Measurements from ENCODE around the gene KATNB1. TPM values are rescaled to one million over a fixed set of nuclear protein-coding genes. Genes with fewer than 3 reads are reported as not detected.
"Not testable (repeated sequence)": the region's sequence is repeated elsewhere in the genome, so short reads cannot be mapped to it uniquely, and the experiment has no call there.

The KATNB1 gene
- total RNA-seq, 1 experiment from 2014 or later: 54.3 TPM

DNA sequence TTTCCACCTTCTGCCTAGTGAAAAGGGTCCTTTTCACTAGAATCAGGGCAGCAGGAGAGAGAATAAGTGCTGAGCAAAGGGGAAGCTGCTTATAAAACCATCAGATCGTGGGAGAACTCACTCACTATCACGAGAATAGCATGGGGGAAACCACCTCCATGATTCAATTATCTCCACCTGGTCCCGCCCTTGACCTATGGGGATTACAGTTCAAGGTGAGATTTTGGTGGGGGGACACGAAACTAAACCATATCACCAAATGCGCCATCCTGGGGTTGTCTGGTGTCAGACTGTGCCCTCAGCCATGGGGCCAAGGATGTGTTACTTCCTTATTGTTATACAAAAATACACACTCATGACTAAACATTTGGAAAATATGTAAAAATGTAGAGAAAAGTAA, 10.4 kb upstream of the KATNB1 start:
- no peak for DNase-seq (ENCODE audit: low read depth)

DNA sequence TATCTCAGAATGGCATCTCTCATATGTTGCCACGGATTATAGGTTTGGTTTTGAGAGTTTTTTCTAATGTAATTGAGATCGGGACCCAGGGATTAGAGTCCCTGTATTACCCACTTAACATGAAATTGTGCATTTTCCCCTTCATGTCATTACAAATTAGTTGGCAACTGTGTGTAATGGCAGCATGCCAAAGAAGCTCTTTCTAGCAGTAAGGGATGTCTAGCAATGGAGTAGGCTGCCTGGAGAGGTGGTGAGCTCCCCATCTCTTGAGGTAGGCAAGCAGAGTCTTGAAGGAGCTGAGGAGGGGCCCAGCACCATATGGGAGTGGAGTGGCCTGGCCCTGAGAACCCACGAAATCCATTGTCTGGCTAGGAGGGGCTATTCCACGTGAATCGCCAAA, 10.0 kb upstream of the KATNB1 start:
- no peak for DNase-seq (ENCODE audit: low read depth)

DNA sequence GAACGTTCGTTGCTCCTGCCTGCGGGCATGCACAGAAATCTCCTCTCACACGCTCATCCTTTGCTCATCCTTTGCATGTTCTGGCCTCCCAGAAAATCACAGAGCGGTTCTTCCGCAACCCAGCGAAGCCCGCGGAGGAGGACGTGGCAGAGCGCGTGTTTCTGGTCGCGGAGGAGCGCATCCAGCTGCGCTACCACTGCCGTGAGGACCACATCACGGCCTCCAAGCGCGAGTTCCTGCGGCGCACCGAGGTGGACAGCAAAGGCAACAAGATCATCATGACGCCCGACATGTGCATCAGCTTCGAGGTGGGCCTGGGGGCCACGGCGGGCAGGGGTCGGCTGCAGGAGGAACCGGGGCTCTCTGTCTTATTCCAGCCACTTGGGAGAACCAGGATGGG, 9.6 kb upstream of the KATNB1 start:
- DNase-seq (ENCODE audit: low read depth): no peak

DNA sequence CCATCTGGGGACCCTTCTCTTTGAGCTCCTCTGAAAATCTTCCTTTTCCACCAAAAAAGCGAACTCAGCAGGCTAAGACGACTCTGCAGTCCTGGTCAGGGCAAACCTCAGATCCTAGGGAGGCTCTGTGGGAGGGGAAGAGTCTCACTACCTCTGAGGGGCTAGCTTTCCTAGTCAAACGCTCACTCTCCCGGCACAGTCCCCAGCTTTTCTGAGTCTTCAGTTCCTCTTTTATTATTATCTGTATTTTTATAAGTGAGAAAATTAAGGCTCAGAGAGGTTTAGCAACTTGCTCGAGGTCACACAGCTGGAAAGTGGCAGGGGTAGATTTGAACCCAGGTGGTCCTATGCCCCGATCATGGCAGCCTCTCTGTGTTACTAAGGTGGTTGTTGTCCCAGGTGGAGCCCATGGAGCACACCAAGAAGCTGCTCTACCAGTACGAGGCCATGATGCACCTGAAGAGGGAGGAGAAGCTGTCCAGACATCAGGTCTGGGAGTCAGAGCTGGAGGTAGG, 9.1 kb upstream of the KATNB1 start:
- no peak for DNase-seq (ENCODE audit: low read depth)

DNA sequence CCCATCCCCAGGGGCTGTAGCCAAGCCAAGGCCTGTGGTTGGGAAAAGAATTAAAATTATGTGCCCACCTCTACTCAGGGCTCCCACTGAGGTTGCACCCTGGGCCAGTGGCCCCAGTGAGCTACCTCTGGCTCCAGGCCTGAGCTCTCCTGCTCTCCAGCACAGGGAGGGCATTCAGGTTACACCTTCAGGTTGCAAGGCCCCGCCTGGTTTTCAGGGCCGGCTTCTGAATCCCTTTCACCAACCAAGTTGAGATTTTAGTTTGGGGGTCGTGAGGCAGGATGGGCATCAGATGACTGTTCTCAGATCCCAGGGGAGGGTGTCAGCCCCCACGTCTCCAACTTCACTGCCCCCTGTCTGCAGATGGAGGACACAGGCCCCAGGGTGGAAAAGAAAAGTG, 8.0 kb upstream of the KATNB1 start:
- no peak for DNase-seq (ENCODE audit: low read depth)

DNA sequence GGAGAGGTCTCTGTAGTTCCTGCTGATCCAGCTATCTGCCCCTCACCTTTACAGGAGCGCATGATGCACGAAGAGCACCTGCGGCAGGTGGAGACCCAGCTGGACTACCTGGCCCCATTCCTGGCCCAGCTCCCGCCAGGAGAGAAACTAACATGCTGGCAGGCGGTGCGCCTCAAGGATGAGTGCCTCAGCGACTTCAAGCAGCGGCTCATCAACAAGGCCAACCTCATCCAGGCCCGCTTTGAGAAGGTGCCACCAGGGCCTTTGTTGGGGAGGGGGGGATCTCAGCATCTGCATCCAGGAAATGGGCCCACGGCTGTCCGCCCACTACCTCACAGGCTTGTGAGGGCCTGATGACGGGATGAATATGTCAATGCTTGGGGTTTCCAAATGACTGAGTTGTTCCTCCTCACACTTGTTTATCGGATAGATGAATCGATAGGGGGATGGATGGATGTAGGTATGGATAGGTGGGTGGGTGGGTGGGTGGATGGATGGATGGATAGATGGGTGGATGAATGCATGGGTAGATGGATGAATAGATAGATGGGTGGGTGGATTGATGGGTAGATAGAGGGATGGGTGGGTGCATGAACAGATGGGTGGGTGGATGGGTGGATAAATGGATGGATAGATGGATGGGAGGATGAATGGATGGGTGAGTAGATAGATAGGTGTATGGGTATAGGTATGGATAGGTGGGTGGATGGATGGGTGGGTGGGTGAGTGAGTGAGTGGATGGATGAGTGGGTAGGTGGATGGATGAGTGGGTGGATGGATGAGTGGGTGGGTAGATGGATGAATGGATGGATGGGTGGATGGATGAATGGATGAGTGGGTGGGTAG, 7.0 kb upstream of the KATNB1 start:
- DNase-seq (ENCODE audit: low read depth): no peak

DNA sequence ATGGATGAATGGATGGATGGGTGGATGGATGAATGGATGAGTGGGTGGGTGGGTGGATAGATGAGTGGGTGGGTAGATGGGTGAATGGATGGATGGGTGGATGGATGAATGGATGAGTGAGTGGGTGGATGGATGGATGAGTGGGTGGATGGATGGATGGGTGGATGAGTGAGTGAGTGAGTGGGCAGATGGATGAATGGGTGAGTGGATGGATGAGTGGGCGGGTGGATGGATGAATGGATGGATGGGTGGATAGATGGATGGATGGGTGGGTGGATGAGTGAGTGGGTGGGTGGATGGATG, 6.4 kb upstream of the KATNB1 start:
- DNase-seq (ENCODE audit: low read depth): no peak

DNA sequence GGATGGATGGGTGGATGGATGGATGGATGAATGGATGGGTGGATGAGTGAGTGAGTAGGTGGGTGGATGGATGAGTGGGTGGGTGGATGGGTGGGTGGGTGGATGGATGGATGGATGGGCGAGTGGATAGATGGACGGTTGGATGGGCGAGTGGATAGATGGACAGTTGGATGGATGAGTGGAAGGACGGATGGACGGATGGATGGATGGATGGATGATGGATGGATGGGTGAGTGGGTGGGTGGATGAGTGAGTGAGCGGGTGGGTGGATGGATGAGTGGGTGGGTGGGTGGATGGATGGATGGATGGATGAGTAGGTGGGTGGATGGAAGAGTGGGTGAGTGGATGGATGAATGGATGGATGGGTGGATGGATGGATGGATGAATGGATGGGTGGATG, 5.7 kb upstream of the KATNB1 start:
- not testable (repeated sequence) for DNase-seq (ENCODE audit: low read depth)

DNA sequence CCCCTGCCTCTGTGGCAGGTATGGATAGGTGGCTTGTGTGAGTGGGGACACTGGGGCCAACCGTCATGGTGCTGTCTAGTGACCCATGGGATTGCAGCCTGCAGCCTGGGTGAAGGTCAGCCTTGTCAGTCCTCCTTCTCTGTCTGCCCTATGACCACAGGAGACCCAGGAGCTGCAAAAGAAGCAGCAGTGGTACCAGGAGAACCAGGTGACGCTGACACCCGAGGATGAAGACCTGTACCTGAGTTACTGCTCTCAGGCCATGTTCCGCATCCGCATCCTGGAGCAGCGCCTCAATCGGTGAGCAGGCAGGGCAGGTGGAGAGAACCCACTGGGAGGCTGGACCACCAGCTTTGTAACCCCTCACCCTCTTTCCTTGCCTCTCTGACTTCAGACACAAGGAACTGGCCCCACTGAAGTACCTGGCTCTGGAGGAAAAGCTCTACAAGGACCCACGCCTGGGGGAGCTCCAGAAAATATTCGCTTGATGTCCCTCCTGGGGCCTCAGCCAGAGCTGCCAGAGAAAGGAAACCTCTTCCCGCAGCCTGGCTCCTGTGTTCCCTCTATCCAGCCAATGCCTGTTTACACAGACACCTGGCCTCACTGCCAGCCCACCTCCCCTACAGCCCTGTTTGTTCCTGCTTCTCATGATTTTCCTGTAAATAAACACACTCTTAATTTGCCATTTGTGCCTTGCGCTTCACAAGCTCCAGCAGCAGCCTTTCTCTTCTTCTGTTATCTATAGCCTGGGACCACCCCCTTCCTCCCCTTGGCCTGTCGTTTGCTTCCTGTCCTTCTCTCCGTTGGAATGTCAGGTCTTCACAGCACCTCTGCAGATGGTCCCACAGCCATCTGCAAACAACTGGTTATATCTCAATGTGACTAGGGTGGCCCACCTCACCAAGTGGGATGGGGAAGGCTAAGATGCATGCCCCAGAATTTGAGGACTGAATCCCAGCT, 4.5 kb upstream of the KATNB1 start:
- no peak for DNase-seq (ENCODE audit: low read depth)

DNA sequence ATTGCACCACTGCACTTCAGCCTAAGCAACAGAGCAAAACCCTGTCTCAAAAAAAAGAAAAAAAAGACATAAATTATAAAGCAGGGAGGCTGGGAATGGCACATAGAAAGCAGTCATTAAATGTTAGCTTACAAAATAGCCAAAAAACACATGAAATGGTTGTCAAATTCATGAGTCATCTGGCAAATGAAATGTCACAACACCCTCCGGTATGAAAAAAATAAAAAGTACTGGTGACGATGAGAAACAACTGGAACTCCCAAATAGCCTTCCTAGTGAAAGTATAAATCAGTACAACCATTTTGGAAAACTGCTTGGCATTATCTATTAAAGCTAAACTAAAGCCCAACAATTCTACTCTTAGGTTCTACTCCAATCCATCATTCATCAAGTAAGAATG, 3.5 kb upstream of the KATNB1 start:
- no peak for DNase-seq (ENCODE audit: low read depth)

DNA sequence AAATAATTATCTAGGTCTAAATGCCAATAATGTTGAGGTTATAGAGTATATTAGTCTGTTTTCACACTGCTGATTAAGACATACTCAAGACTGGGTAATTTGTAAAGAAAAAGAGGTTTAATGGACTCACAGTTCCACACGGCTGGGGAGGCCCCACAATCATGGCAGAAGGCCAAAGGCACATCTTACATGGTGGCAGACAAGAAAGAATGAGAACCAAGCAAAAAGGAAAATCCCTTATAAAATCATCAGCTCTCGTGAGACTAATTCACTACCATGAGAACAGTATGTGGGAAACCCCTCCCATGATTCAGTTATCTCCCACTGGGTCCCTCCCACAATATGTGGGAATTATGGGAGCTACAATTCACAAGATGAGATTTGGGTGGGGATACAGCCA, 2.9 kb upstream of the KATNB1 start:
- no peak for DNase-seq (ENCODE audit: low read depth)

DNA sequence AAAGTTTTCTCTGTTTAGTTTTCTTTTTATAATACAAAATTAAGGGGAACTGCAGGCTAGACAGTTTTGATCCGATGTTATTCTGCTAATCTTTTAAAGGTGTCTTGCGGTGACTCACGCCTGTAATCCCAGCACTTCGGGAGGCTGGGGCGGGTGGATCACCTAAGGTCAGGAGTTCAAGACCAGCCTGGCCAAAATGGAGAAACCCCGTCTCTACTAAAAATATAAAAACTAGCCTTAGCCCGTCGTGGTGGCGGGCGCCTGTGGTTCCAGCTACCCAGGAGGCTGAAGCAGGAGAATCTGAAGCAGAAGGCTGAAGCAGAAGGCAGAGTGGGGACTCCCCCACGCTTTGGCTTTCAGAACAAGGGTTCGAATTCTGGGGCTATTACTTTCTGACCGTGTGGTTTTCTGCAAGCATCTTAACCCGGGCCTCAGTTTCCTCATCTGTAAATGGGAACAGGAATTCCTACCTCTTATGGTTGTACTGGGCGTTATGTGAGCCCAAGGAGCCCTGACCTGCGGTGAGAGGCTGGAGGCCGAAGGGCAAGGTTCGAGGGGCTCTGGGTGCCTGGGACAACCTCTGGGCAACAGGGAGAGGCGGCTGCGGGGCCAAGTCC, 1.2 kb upstream of the KATNB1 start:
- DNase-seq (ENCODE audit: low read depth): no peak

DNA sequence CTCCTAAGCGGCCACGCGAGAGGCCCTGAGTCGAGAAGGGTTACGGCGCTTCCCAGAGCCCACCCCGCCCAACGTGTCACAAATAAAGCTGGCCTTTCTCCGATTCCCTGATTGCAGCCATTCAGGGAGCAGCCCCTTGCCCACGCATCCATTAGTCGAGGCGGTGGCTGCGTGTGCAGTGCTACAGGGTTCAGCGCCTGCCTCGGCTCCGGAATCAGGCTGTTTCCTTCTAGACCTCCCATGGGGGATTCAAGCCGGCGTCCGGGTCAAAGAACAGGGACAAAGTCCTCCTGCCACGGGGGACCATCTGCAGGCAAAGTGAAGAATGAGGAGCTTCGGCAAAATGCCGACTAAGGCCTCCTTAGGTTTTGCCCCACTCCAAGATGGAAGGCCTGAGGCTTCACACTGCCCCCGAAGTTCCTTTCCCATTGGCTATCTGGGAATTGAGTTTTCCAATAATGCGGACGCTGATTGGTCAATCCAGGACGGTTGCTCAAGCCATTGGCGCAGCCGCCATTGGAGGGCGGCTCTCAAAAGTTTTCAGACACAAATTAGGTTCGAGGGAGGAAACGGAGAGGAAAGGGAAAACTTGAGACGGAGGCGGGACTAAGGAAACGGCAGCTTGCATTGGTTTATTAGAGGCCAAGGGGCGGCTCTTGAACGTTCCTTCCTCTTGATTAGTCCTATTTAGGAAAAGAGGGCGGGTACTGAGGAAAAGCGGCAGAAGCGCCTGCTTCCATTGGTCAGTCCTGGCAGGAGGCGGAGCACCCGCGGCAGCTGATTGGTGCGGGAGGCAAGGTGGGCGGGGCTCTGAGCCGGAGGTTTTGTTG, 430 bp upstream of the KATNB1 start:
- peak; percentile 100 for DNase-seq (ENCODE audit: low read depth)

DNA sequence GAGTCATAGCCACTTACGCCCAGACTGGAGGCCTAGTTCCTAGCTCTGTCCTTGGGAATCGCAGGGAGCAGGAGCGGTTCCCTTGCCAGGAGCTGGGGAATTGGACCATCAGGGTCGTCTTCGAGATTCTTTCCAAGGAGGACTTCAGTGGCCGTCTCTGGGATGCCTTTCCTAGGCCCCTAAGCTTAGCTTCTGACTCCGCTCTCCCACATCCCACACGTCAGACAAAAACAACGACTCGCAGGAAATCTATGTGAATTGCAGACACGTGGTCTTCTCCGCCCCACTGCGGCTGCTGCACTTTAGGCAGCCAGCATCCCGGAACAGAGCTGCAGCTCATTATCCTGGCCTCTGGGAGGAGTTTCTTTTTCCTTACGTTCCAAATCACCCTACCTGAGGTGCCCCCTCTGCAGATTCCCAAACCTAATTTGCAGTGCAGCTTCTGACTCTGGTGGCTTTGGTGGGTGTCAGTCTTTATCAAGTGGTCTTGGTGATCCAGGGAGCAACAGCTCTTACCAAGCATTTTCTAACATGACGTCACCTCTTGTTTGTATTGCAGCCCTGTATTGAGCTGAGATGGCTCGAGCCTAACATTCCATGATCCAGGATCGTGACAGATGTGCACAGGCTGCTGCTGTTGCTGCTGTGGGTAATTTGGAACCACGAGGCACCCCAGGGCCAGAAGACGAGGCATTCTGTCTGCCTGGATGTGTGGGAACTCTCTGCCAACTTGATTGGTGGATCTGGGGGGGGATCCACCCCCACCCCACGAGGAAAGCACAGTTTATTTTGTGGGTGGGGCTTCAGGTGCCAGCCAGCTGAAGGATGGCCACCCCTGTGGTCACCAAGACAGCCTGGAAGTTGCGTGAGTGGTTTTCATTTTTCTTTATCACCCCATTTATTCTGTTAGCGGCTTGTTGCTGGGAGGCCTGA, 1.1 kb downstream of the KATNB1 start:
- DNase-seq (ENCODE audit: low read depth): peak; percentile 71

DNA sequence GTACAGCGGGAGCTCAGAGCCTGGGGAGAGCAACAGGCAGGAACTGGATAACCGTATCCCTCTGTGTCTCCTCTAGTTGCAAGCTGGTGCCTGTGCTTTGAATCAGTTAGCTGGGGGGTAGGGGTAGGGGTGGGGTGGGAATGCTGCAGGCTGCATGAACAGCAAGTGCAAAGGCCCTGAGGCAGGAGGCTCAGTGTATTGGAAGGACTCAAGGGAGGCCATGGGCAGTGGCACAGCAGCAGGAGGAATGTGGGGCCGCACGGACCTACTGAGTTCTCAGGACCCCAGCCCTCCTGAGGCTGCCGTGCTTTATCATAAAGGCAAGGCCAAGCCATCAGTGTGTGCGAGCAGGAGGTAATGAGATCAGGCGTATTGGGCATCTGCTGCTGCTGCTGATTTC, 3.3 kb downstream of the KATNB1 start:
- DNase-seq (ENCODE audit: low read depth): no peak

DNA sequence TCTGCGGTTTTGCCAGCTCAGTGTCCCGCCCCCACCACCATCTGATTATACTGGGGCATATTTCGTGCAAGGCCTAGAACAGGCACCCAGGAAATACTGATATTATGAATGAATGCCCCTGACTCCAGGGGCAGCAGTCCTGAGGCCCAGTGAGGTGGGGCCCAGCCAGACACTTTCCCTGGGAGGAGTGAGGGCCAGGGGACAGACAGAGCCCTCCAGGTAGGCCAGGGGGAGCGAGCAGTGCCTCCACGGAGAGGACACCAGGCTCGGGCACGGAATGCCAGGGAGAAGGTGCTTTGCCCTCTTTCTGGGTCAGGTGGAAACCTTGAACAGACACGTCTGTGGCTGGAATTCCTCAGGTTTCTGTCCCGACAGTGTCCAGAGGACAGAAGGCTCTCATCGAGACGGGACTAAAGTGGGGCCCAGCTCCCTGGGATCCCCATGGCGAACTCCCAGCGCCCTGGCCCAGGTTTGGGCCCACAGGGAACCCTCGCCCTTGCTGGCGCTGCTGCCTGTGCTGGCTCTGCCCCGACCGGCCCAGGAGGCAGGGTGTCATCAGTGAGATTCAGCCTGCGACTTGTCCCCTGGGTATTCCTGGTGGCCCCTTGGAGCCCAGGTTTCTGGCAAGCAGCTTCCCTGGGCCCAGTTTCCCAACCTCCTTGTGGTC, 4.3 kb downstream of the KATNB1 start:
- no peak for DNase-seq (ENCODE audit: low read depth)

DNA sequence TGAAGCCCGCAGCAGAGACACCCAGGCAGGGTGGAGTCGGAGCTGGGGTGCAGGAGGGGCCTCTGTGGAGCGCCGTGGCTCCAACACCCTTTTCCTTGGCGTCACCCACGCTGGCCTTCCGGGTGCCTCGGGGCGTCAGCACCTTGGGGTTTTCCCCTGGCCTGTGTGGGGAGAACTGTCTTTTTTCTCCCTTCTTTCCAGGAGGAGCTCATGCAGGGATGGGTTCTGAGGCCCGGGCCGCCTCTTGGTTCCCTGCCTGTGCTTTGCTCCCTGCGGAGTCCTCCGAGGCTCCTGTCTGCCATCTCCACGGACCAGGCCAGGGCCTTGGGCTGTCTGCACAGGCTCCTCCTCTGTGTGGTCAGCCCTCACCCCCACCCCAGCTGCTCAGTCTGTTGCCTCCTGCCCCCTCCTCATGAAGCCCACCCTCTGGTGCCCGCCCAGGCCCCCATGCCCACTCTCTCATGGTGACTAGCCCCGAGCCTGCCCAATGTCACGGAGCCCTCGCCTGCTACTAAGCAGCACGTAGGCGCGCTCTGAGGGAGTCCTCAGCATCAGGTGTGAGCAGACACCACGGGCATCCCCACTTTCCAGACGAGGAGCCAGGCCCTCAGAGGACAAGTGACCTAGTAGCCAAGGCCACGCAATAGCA, 5.0 kb downstream of the KATNB1 start:
- DNase-seq (ENCODE audit: low read depth): no peak

DNA sequence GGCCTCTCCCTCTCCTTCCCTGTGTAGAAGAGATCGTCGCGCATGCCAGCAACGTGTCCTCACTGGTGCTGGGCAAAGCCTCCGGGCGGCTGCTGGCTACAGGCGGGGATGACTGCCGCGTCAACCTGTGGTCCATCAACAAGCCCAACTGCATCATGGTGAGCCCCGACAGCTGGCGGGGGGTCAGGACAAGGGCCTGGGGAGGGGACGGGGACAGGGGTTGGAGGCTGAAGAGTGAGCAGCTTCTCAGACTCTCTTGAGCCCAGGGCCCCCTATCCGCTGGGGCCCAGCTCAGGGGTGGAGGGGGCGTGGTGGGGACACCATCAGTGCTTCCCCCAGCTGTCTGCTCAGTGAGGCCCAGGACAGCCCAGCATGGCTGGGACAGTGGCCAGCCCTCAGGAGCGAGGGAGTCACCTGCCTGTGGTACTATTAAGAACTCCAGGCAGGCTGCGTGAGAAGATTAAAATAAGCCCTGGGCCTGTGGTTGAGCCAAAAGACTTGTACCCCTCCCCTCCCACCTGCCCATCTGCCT, 6.2 kb downstream of the KATNB1 start:
- DNase-seq (ENCODE audit: low read depth): no peak

DNA sequence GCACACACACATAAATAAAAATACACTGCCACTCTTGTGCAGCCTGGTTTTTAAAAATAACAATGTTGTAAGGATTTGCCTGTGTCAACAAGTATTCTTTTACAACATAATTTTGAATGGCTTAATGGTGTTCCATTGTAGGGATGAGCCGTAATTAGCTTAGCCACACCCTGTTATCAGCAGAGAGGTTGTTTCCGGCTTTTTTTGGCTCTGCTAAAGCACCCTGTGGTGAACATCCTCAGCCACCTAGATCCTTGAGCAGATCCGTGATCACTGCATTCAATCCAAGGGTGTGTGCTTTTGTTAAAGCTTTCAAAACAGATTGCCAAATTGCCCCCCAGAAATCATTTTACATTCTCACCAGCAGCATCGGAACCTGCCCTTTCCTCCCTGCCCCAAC, 7.0 kb downstream of the KATNB1 start:
- no peak for DNase-seq (ENCODE audit: low read depth)
